Panc1 (cell line): ENCODE data around the gene ITLN1. TPM values are rescaled to one million over a fixed set of nuclear protein-coding genes. Genes with fewer than 3 reads are reported as not detected.

Source experiments
- ATAC-seq: fragments of 200-7000 bp; cut with Tn5 transposase; 2 replicates; pipeline ENCODE4 v1.9.1; 2020; ENCODE audit warnings: mild to moderate bottlenecking, moderate library complexity
- BruUV-seq: library from RNA; stranded (reverse); fragments of 400-500 nt; replicated peaks from 2 replicates; lab custom pipeline; 2021; lab: Mats Ljungman, UMichigan
- CTCF ChIA-PET: fragments of 300-600 bp; sonication (Branson Sonifier 250); formaldehyde crosslinking; loops from one replicate; lab custom pipeline; 2022; ENCODE audit warnings: antibody characterized with exemption; lab: Charles Lee
- POLR2A ChIA-PET: fragments of 300-600 bp; sonication (Branson Sonifier 250); formaldehyde crosslinking; loops from one replicate; lab custom pipeline; 2022; ENCODE audit warnings: antibody characterized with exemption; lab: Charles Lee
- DNase-seq: peaks from one replicate; pipeline ENCODE4 v3.0.0-alpha.2; 2010; ENCODE audit warnings: low read depth, low spot score
- H3K27ac ChIP-seq: 2 replicates; pipeline ENCODE4 v1.5.1; 2011; ENCODE audit warnings: mild to moderate bottlenecking, low read length, inconsistent platforms
- H3K27me3 ChIP-seq: fragments of 200-500 bp; sonication (Bioruptor generic); 2 replicates; pipeline ENCODE4 v1.6.0; 2014; ENCODE audit warnings: low read length, inconsistent platforms; ENCODE audit not compliant: control insufficient read depth, insufficient read depth
- H3K36me3 ChIP-seq: fragments of 200-500 bp; sonication (Bioruptor generic); 2 replicates; pipeline ENCODE4 v1.5.1; 2014; ENCODE audit warnings: inconsistent platforms, mild to moderate bottlenecking, low read length, moderate library complexity; ENCODE audit not compliant: control insufficient read depth, insufficient read depth
- H3K4me1 ChIP-seq: 2 replicates; pipeline ENCODE4 v1.5.1; 2011; ENCODE audit warnings: inconsistent platforms, mild to moderate bottlenecking, low read length, moderate library complexity; ENCODE audit not compliant: control insufficient read depth, insufficient read depth
- H3K4me3 ChIP-seq, 2 experiments: 2 replicates each; pipeline ENCODE4 v1.5.1; 2011 to 2012; ENCODE audit warnings: low read depth in 2 of 2, low read length in 2 of 2, mild to moderate bottlenecking in 2 of 2, inconsistent platforms in 1 of 2, moderate library complexity in 1 of 2
- H3K9me3 ChIP-seq: fragments of 200-500 bp; sonication (Bioruptor generic); 2 replicates; pipeline ENCODE4 v1.5.1; 2014; ENCODE audit warnings: low read depth, mild to moderate bottlenecking, inconsistent platforms, low read length, moderate library complexity; ENCODE audit not compliant: control insufficient read depth, insufficient read depth
- CTCF ChIP-seq: fragments of 450-650 bp; IDR thresholded peaks from 2 replicates; pipeline ENCODE4 v1.5.1; 2017; ENCODE audit warnings: mild to moderate bottlenecking
- POLR2AphosphoS5 ChIP-seq: IDR thresholded peaks from 2 replicates; pipeline ENCODE4 v1.6.1; 2012; ENCODE audit warnings: mild to moderate bottlenecking, low read depth, low read length, moderate library complexity
- REST ChIP-seq, 2 experiments: IDR thresholded peaks; 2 replicates each; pipeline ENCODE4 v1.6.1; 2011 to 2012; ENCODE audit warnings: low read depth in 2 of 2, control low read depth in 1 of 2, low read length in 1 of 2, mild to moderate bottlenecking in 1 of 2, moderate library complexity in 1 of 2; ENCODE audit not compliant: insufficient read depth in 1 of 2
- SIN3A ChIP-seq: IDR thresholded peaks from 2 replicates; pipeline ENCODE4 v1.6.1; 2012; ENCODE audit warnings: low read depth, mild to moderate bottlenecking, low read length, moderate library complexity, borderline replicate concordance; ENCODE audit not compliant: insufficient read depth
- TCF7L2 ChIP-seq: IDR thresholded peaks from 2 replicates; pipeline ENCODE4 v1.6.1; 2011; ENCODE audit warnings: mild to moderate bottlenecking, low read depth, low read length, inconsistent platforms
- in situ Hi-C: cut with HindIII; loops from 2 replicates; pipeline ENCODE4 v1.10.0; 2016; ENCODE audit warnings: low sequenced_read_pairs, low pct_unique_long_range_greater_than_20kb
- intact Hi-C: fragments of 100-400 bp; cut with micrococcal nuclease; formaldehyde crosslinking; loops from one replicate; pipeline ENCODE4 v1.10.0; 2022; ENCODE audit not compliant: unreplicated experiment
- total RNA-seq: library from RNA; stranded (reverse); gene quantifications from one replicate; pipeline ENCODE4 v1.2.1, GENCODE V29; 2021; ENCODE audit not compliant: unreplicated experiment

ITLN1 gene
- total RNA-seq, 1 experiment from 2014 or later: not detected

- no peaks in the 10 kb centered on the region for H3K9me3 ChIP-seq
- ATAC-seq (peak; percentile 62), DNase-seq (no peak)
- intact Hi-C loops: no loop called here
- no peaks in the 10 kb centered on the region for H3K27me3 ChIP-seq
- no peak within 1 kb of the TSS for H3K27ac ChIP-seq
- BruUV-seq: no TSS peak
- no peak within 1 kb of the TSS for H3K4me3 ChIP-seq
- no peaks in the 10 kb centered on the region for H3K36me3 ChIP-seq
- POLR2A ChIA-PET: no interaction called here
- in situ Hi-C loops: no loop called here
- CTCF ChIA-PET: interaction anchor here (0.5 kb wide), 1 partner anchor 14 kb away, joined by 3 read pairs; no protein-coding TSS in a partner anchor
- TF ChIP-seq POLR2AphosphoS5: no peak
- TF ChIP-seq REST (IDR thresholded peaks at IDR 0.05; ENCODE audit: insufficient read depth in 1 of 2, low read depth in 2 of 2, low read length in 1 of 2): no peak
- TF ChIP-seq CTCF: no peak
- TF ChIP-seq TCF7L2: no peak
- TF ChIP-seq SIN3A: no peak
- H3K4me1 ChIP-seq: no peaks in the 10 kb centered on the region
These were observed 22.5 kb downstream of the ITLN1 start, which contains the start of gene CD244 for GRCh38 chr1:160862203-160863060. TSS of gene CD244 (minus strand) at chr1:160862887. CDS start at chr1:160862677, 210 bp downstream.

GRCh38 chr1:160860840-160861505, 24.0 kb downstream of the ITLN1 start:
- ATAC-seq (no peak), DNase-seq (no peak)
- intact Hi-C loops (no loop called here), in situ Hi-C loops (no loop called here)
- no peak overlapping the region for H3K4me3 ChIP-seq
- TF ChIP-seq POLR2AphosphoS5 (no peak), TCF7L2 (no peak)
- CTCF ChIA-PET: no interaction called here
- H3K9me3 ChIP-seq: no peaks in the 10 kb centered on the region
- no peaks in the 10 kb centered on the region for H3K36me3 ChIP-seq
- no peaks in the 10 kb centered on the region for H3K4me1 ChIP-seq
- no TSS peak for BruUV-seq
- H3K27ac ChIP-seq: no peak overlapping the region
- H3K27me3 ChIP-seq: 0 out of 2 replicates have a peak, but pooled peaks cover 2% of the 10 kb centered on the region
- POLR2A ChIA-PET: no interaction called here
